NCI-H146 treated with DMSO at 0.1 percent for 48 hours (cell line): ENCODE data around the gene HDLBP.
"Not testable (repeated sequence)": the region's sequence is repeated elsewhere in the genome, so short reads cannot be mapped to it uniquely, and the experiment has no call there.

Experiments
- DNase-seq: peaks from one replicate; lab custom pipeline; 2025; ENCODE audit not compliant: unreplicated experiment; lab: John Stamatoyannopoulos, UW

HDLBP gene

GRCh38 chr2:241304039-241304670 is 11.3 kb downstream of the HDLBP start:
- no peak for DNase-seq

DNA sequence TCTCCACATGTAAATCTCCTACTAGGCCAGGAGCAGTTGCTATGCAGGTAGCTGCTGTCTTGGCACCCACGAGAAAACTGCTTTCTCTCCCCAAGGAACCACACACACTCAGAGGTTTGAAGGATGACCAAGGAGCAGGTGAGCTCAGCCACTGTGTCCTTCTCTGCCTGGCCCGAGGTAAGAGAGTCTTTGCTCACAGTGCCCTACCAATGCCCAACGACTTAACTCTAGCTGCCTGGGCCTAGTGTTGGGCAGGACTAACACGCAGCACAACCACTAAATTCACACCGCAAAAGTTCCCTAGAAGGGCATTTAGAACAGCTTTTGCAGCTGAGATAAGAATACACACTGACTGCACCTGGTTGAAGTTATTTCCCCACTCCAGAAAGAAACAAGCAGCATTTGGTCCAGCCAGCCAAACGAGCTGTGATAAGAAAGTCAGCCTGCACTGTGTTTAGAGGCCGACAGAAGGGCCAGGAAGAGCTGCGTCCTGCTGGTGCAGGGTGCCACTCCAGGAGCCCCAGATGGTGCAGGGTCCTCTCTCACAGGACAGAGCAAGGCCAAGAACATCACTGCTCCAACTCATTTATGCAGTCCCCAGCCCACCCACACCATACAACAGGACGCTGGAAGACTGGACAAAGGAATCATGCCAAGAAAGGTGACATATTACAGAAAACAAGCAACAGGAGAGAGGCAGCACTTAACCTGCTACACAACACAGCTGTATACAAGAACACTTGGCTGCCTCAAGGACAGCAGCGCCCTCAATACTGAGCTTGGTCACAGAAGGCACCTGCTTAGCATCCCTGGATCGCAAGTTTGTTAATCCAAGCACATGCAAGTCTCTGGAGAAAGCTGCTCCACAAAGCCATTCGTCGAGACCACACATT is 12.5 kb downstream of the HDLBP start:
- DNase-seq, result no peak

GRCh38 chr2:241302083-241302482 is 13.4 kb downstream of the HDLBP start:
- DNase-seq, result no peak

DNA sequence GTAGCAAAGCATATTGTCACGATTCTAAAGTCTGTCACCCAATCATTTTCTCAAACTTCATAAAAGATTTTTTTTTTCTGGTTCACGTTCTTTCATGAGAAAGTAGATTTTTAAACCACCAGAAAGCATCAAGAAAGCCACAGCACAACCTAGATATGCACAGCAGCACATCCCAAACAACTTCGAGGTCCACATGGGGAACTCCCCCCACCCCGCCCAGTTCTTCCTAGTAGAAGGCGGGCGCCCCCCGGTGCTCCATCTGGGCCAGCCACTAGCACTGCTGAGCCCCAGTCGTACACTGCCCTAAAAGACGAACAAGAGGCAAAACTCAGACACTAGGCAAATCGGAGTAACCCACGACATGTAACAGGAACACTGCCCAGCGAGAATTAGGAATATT is 15.5 kb downstream of the HDLBP start:
- DNase-seq, result no peak

- DNase-seq, result no peak
Measured at GRCh38 chr2:241298673-241299072, 16.8 kb downstream of the HDLBP start.

GRCh38 chr2:241296767-241297166 is 18.7 kb downstream of the HDLBP start:
- no peak for DNase-seq

DNA sequence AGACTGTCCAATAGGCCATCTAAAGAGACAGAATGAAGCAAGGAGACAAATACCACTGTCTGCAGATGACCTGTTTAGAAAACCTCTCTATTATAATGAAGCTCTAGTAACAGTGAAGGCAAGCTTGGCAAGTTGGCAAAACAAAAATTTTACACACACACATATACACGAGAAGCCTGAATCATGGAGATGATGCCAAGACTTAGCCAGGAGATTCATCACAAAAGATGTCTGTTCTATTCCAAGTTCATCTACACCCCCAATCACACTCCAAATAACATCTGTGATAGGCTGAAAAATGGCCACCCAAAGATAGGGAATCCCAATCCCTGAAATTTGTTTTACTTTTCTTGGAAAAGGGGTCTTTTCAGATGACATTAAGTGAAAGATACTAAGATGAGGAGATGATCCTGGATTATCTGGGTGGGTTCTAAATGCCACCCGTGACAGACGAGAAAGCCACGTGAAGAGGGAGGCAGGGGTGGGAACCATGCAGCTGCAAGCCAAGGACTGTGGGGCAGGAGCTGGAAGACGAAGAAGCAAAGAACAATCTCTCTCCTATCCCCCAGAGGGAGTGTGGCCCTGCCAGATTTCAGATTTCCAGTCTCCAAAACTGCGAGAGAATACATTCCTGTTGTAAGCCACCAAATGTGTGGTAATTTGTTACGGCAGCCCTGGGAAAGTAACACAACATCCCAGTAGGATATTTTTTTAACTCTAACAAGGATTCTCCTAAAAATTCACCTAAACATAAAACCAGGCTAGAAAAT is 20.0 kb downstream of the HDLBP start:
- DNase-seq, result no peak

DNA sequence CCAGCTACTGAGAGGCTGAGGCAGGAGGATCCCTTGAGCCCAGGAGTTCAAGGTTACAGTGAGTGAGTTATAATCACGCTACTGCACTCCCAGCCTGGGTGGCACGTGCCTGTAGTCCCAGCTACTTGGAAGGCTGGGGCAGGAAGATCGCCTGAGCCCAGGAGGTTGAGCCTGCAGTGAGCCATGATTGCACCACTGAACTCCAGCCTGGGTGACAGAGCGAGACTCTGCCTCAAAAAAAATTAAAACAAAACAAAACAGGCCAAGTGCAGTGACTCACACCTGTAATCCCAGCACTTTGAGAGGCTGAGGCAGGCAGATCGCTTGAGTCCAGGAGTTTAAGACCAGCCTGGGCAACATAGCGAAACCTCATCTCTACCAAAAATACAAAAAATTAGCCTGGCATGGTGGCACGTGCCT is 22.1 kb downstream of the HDLBP start:
- not testable (repeated sequence) for DNase-seq

DNA sequence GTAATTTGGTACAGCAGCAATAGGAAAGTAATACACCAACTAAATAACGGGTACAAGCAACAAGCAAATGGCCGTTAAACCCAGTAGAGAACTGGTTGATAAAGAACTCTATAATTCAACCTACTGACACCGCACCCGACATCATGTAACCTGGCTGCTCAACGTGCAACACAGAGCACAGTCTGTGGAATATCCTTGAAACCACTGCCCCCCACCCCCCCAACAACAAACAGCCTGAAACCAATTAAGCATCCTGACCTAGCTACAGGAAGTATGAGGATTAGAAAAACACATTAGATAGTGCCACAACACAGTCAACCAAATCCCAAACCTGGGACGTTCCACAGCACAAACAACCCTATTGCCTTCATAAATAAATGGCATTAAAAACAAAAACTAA is 23.5 kb downstream of the HDLBP start:
- no peak for DNase-seq

GRCh38 chr2:241291153-241291552 is 24.3 kb downstream of the HDLBP start:
- DNase-seq, result no peak

DNA sequence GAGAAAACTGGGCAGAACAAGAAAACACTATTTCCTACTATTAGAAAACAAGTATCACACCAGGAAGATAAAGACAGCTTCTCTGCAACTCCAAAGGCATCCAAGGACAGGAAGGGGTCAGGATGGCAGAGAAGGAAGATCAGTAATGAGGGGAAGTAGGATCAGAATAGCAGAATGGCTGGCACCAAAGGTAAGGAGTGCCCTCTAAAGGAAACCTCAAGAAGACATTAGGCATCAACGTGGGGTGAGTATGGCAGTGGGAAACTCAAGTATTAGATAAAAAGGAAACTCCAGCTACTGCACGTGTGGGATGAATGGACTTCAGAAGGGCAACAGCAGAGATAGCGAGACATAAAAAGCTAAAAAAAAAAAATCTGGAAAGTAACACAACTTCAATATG is 25.9 kb downstream of the HDLBP start:
- no peak for DNase-seq

DNA sequence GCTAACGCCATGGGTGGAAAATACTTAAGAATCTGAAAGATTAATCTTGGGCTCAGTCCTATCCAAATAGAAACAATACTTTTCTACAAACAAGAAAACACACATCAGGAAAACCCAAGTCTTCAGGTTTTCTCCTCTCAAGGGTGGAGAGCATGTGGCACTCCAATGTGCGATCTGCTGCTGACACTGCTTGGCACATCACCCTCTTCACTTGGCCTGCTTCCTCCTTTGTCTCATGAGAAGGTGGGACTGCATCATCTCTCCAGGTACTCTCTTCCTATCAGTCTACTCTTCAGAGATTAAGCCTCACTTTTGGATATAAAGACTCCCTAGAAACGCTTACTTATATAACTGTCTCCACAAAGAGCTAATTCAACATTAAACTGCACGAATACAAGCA is 26.4 kb downstream of the HDLBP start:
- no peak for DNase-seq

- DNase-seq, result no peak
Measured at GRCh38 chr2:241288324-241288888, 27.1 kb downstream of the HDLBP start.

DNA sequence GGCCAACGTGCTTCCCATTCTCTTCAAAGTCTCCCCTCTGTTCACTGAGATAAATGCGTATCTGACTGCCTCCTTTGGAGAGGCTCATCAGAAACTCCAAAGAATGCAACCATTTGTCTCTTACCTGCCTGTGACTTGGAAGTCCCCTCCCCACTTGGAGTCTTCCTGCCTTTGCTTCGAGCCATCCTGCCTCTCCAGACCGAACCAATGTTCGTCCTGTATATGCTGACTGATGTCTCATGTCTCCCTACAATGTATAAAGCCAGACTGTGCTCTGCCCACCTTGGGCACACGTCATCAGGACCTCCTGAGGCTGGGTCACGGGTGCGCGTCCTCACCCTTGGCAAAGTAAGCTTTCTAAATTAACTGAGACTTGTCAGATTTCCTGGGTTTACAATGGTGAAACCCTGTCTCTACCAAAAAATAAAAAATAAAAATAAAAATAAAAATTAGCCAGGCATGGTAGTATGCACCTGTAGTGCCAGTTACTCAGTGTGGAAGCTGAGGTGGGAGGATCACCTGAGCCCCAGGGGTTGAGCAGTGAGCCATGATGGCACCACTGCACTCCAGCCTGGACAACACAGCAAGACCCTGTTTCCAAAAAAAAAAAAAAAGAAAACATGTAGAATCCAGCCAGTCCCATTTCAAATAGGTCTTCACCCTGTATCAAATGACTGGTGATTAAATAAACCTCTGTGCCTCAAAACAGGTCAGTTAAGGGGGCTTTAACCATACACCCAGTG is 29.0 kb downstream of the HDLBP start:
- DNase-seq, result no peak

DNA sequence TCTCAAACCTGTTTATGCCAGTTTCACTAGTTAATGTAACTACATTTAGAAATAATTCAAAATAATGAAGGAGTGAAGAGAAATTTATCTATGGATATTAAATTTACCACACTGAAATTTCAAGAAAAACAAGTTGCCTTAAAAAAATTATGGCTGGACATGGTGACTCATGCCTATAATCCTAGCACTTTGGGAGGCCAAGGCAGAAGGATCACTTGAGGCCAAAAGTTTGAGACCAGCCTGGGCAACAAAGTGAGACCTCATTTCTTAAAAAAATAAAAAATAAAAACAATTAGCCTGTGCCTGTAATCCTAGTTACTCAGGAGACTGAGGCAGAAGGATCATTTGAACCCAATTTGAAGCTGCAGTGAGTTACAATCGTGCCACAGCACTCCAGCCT is 29.9 kb downstream of the HDLBP start:
- DNase-seq, result no peak

DNA sequence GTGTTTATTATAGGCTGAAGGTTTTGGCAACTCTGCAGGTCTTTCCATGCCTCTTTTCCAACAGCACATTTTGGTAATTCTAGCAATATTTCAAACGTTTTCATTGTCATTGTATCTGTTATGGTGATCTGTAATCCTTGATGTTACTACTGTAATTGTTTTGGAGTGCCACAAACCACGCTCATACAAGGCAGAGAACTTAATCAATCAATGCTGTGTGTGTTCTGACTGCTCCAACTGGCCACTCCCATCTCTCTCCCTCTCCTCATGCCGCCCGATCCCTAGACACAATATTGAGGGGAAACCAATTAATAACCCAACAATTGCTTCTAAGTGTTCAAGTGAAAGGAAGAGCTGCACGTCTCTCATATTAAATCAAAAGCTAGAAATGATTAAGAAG is 32.9 kb downstream of the HDLBP start:
- DNase-seq, result no peak

DNA sequence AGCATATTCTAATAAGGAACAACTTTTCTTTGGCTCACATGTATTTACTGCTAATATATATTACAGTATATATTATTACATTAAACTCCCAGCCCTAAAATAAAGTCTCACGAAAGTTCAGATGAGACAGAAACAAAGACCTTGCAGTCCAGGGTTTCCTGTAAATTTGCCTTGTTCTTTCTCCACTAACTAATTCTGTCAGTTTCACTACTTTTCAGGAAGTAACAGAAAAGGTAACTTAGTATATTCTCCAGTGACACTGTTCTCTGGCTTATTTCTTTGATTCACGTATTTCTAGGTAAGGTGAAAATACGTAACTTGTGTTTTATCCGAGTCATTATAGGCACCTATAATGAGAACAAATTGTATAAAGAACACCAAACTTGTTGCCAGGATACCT is 35.2 kb downstream of the HDLBP start:
- no peak for DNase-seq

- DNase-seq, result no peak
Measured at GRCh38 chr2:241279828-241280227, 35.6 kb downstream of the HDLBP start.

DNA sequence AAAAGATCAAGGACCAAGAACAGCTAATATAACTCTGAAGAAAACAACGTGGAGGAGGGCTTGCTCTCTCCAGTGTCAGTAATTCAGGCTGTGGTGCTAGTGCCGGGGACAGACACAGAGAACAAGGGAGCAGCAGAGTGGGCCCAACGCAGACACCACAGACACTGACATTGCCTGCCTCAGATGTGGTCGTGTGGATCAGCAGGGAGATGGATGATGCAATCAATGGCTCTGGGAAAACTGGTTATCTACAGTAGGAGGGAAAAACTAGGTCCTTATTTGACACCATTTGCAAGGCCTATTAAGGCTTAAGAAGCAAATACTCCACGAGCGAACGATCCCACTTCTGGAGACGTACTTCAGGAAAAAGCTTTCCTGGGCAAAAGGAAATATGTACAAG is 36.1 kb downstream of the HDLBP start:
- no peak for DNase-seq

DNA sequence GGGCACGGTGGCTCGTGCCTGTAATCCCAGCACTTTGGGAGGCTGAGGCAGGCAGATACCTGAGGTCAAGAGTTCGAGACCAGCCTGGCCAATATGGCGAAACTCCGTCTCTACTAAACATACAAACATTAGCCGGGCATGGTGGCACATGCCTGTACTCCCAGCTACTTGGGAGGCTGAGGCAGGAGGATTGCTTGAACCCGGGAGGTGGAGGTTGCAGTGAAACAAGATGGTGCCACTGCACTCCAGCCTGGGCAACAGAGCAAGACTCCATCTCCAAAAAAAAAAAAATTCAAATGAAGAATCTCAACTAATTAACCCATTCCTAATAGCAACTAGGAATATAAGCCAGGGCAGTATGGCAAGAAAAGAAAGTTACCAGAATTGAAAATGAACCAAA is 37.2 kb downstream of the HDLBP start:
- not testable (repeated sequence) for DNase-seq

DNA sequence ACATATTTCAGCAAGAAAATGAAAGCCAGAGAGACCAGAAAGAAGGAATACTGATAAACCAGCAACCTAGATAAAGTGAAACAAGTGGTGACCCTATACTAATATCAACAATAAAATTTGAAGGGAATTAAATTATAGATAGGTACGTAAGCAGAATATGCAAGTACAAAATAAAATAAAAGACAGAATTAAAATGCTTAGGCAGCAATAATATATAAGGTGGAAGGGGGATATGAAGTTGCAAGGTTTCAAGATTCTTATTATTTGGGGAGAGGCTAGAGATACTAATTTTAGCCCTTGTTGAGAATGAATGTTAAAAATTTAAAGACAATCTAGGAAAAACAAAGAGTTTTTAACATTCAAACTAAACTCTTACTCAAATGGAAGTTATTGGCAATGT is 39.6 kb downstream of the HDLBP start:
- no peak for DNase-seq
